Right renal cortex interstitium (tissue), 3 donors: ENCODE results near the gene GRM4. TPM values are rescaled to one million over a fixed set of nuclear protein-coding genes. Genes with fewer than 3 reads are reported as not detected.

Experiments used
- DNase-seq, 3 donors: peaks; one replicate each; pipeline ENCODE4 v3.0.0-alpha.2; 2013; ENCODE audit warnings: low read depth in 3 of 3, low spot score in 2 of 3
- polyA plus RNA-seq, 3 donors: library from polyadenylated mRNA; unstranded; fragments of 120-200 nt; gene quantifications; one replicate each; pipeline ENCODE4 v1.2.1, GENCODE V29; 2013; ENCODE audit not compliant: insufficient read length in 3 of 3

Gene GRM4
- polyA plus RNA-seq, 3 donors = 0.42 to 0.62 (median 0.49) TPM

GRCh38 chr6:33985947-33986346, 159.9 kb downstream of the GRM4 start:
- no peak for DNase-seq

DNA sequence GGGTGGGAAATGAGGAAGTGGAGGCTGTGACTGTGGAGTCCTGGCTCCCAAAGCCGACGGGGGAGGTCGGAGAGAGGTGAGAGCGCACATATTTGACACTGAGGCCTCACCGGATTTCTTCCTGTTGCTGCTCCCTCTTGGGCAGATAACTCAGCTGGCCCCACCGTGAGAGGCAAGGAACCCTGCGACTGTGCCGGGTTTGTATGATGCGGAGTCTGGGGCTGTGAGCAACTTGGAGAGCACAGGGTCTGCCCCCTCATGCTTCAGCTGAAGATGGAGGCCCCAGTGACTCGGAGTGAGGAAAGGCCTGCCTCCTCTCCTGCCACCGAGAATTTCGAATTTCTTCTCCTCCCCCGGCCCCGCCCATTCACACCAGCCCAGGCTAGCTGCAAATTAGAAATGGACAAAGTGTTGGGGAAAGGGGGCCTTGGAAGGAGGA, 160.6 kb downstream of the GRM4 start:
- no peak for DNase-seq

DNA sequence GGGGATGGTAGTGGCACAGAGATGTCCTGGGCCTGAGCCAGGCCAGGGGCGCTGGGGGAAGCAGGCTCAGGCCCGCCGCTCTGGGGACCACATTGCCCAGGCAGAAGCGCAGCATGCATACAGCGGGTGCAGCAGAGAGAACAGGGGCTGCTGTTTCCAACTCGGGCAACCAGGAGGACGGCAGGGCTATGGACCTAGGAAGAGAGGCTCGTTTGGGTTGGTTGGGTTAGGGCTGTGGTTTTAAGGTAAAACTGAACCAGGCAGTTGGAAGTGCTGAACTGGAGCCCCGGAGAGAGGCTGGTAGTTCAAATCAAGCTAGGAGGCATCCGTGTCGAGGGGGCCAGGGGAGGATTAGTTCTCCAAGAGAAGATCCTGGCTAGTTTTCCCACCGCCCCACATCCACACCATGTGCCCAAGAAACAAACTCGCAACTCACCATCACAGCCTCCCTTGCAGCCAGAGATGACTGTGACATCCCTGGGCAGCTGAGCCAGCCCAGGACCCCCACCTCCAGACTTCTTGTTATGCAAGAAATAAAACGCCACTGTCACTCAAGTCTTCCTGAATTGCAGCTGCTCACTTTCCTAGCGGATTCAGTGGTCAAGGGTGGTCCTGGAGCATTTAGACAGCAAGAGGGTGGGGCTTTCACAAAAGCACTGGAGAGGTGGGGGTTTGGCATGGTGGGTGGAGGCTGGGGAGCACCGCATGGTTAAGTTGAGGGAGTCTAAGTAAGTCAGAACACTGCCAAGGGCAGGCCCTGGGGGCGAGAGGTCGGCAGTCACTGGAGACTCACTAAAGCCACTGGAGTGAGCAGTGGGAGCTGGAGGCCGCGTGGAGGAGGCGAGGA, 161.2 kb downstream of the GRM4 start:
- no peak for DNase-seq

DNA sequence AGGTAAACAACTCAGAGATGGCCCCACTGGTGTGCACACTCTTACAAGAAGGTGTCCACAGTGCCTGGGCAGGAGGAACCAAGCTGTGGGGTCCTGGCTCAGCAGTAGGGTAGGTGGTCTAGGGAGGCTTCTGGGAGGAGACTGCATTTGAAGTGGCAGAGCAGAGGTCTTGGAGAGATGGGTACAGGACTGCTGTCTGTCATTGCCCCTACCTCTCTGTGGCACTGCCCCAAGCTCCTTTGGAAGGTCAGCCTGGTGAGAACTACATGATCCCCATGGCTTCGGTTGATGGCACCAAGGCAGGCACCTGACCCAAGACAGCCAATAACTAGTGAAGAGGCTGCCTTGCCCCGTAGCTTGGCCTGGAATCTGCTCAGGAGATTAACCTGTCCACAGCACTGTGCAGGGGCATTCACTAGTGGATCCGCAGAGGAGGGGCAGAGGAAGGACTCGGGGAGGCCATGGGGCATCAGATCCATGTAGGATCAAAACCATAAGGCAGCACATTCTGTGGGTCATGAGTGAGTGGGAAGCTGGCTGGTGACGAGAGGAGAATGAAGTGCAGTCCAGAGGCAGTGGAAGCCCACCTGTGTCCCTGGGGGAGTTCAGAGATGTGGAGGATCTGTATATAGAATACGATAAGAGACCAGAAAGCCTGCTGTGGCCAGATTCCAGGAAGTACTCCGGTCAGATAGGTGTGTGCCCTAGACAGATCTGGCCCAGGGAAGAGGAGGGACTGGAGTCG, 162.0 kb downstream of the GRM4 start:
- DNase-seq = no peak

DNA sequence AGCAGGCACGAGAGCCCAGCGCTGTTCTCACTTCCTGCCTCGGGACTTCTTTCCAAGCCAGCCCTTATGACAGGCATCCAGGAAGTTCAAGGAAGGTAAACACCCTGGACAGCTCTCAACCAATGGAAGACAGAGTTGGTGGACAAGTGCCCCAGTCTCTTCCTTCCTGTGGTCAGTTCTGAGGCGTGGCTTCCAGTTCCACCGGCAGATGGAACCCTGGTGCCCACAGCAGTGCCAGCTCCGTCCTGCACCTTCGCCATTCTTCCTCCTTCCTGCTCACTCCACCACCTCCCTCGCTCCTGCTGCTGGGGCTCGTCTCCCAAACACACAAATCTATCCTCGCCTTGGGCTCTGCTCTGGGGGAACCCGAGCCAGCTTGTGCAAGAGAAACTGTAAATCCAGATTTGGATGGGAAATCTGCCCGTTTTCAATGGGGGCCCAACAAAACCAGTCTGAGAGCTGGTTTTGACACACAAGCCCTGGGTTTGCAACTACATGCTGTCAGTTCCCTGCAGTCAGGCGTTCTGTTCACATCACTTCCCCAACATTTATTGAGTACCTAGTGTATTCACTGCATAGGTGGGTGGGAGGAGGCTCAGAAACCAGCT, 162.7 kb downstream of the GRM4 start:
- DNase-seq = no peak

- no peak for DNase-seq
These were observed 164.0 kb downstream of the GRM4 start for GRCh38 chr6:33981861-33982260.

DNA sequence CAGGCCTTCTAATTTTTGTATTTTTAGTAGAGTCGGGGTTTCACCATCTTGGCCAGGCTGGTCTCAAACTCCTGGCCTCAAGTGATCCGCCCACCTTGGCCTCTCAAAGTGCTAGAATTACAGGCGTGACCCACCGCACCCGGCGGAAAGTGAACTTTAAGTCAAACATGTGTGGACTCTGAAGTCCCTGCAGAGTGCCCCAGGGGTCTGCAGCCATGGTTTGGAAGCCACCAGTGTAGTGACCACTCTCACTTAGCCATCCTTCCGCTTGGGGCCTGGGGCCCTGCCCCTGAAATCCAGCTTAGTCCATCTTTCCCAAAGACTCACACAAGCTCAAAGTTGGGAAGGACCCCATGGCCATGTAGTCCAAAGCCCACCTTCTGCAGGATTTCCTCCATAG, 164.5 kb downstream of the GRM4 start:
- DNase-seq = no peak

- no peak for DNase-seq
These were observed 165.4 kb downstream of the GRM4 start for GRCh38 chr6:33980176-33981175.

DNA sequence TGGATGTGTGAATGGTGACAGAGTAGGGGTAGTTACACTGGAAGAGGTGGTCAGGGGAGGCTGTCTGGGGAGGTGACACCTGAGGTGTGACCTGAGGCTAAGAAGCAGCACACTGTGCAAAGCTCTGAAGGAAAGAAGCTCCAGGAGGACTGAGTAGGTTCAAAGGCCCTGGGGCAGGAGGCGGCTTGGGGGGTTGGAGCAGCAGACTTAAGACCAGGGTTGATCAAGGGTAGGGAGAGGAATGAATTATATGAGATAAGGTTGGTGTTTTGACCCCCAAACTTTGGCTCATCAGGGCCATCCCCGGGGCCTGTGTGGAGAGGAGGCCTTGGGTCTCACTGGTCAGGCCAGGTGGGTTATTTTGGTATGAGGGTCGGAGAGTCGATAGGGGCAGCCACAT, 166.1 kb downstream of the GRM4 start:
- DNase-seq = no peak

GRCh38 chr6:33978412-33979150, 167.3 kb downstream of the GRM4 start:
- DNase-seq = no peak

DNA sequence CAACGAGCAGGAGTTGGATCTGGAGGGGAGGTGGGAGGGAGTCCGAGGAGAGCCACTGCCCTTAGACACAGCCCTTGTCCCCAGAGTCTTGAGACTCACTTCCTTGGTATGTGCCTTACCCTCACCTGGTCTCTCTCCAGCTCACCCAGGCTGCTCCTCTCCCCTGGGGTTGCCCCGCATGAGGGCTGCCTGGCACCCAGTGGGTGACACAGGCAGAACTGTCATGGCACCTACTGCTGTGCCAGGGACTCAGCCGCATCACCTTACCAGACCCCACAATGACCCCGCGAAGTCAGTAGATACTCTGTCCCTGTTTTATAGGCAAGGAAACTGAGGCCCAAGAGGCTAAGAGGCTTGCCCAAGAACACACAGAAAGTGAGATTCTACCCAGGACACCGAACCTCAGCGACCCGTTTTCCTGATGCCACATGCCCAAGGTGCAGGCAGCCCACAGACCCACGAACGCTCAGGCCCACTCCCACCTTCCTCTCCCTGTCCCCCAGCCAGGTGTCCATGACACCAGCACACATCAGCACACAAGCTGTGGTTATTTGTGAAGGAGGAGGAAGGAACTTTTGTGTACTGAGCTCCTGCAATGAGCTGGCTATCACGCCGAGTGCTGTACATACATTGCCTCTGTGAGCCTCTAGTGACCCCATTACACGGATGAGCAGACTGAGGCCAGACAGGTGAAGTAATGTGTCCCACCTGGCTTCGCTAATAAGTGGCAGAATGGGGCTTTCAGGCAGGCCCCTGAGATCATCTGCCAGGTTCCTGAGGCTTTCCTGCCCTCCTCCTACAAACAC, 168.1 kb downstream of the GRM4 start:
- DNase-seq = no peak

GRCh38 chr6:33976437-33977360, 169.2 kb downstream of the GRM4 start:
- no peak for DNase-seq

GRCh38 chr6:33975661-33976436, 170.0 kb downstream of the GRM4 start:
- DNase-seq = no peak

DNA sequence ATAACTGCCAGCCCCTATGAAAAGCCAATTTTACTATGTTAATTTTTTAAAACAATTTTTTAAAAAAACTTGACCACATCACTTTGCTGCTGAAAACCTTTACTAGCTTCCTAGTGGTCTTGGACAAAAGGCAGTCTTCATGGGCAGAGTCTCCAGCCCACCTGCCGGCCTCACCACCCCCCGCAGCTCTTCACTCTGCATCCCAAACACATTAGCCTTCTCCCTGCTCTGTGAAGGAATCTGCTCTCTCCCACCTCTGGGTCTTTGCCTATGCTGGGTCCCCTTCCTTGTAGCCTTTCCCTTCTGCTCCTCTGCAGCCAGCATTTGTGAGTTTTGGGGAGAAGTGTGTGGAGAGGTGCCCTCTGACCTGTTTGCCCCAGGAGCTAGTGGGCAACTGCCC, 171.4 kb downstream of the GRM4 start:
- DNase-seq = no peak

DNA sequence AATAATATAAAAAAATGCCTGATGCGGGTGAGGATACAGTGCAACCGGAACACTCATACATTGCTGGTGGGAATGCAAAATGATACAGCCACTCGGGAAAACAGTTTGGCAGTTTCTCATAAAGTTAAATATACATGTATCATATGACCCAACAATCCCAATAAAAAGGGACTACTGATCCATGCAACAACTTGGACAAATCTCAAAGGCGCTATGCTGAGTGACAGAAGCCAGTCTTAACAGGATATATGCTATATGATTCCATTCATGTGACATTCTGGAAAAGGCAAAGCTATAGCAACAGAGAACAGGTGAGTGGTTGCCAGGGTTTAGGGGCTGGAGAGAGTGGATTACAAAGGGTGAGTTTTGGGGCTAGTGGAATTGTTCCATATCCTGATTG, 171.9 kb downstream of the GRM4 start:
- no peak for DNase-seq

DNA sequence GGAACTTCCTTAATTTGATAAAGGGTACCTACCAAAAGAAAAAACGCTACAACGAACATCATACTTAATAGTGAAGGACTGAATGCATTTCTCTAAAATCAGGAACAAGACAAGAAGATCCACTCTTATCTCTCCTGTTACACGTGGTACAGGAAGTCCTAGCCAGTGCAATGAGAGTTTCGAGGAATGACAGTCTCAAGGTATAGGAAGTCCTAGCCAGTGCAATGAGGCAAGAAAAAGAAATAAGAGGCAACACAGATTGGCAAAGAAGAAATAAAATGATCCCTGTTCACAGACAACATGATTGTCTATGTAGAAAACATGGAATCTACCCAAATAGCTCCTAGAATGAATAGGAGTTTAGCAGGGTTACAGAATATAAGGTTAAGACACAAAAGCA, 174.3 kb downstream of the GRM4 start:
- DNase-seq = no peak
